ENCODE results near the gene CBX8.
A peak's percentile ranks its signal among the peaks of the same experiment; 100 is the strongest.

Gene CBX8

GRCh38 chr17:79819085-79819484 is 22.2 kb upstream of the CBX8 start:
- no peak for DNase-seq

DNA sequence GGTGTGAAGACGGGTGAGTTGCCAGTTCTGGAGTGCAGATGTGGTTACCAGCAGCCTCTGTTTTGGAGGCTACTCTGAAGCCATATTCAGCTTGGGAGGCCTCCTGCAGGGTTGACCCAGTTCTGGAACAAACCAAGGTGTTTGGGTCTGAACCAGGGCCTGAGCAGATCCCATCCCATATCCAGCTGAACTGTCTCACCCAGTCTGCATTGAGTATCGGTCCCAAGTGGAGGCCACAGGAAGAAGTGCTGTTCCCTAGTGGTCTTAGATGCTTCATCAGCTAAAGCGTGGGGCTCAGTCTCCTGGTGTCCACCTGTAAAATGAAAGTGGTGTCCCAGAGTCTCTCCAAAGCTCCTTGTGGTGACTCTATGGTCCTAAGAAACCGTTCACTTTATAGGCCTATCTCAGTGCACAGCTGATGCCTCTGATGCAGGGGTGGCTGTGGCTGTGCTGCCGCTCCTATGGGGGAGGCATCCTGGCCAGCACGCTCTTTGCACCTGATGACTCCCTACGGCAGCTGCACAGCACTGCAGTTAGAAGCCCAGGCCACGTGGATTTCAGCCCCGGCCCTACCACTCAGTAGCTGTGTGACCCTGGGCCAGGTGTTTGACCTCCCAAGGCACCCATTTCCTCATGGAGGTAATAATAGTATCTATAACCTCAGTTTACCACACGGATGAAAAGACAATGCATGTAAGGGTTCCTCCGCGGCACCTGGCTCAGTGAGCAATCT is 21.3 kb upstream of the CBX8 start:
- DNase-seq = no peak

DNA sequence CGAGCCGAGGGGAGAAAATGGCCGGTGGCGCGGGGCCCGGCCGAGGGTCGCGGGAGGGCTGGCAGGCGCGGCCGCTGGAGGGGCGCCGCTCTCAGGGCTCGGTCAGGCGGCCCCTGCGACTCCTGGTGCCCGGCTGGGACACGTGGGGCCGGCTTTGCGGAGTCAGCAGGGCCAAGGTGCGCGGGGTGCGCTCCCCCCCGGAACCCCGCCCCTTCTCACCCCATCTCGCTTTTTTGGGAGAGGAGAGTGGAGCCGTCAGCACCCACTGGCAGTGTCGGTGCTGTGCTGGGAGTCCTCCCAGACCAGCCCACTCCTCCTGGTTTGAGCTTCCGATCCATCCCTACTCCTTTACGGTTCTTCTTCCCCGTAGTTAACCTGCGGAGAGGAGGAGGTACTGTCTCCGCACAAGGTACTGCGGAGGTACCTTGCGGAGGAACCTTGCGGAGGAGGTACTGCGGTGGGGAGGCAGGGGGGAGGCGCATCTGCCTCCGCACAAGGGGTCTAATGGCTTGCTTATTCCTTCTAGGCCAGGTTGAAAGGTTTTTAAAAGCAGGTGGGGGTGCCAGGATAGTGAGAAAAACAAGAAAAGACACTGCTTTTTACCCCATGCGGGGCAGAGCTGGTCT is 19.1 kb upstream of the CBX8 start:
- DNase-seq = no peak

DNA sequence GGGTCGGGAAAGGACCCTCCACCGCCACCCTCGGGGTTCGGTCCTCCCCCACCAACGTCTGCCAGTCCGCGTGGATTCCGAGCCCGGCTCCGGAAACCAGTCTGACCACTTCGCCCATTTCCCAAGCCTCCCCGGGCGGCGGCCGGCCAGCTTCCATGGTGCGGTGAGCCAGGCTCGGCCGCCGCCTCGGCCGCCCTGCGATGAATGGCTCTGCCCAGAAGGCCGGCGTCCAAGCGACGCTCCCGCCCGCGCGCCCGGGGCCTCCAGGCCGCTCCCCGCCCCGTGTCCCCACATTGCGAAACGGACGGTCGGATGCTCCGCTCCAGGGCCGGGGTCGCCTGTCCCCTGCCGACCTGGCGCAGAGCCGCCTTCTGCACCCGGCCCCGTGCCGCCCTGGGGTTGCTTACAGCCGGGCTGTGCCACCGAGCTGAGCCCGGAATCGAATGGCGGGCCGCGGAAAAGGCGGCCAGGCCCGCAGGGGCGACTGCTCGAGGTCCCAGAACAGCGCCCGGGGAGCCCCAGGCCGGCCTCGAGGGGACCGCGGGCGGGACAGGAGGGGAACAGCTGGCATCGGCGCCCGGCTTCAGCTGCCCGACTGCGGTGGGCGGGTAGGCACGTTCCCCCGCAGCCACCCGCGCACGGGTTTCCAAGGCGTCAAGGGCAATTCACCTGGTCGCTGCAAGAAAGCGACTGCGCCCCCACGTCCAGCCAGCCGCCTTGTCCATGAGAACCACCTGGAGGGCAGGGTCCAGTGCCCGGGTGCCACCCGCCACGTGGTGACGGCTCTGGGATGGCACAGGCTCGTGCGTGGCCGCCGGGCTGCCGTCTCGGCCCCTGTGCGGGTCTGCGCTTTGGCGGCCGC is 18.3 kb upstream of the CBX8 start:
- no peak for DNase-seq

DNA sequence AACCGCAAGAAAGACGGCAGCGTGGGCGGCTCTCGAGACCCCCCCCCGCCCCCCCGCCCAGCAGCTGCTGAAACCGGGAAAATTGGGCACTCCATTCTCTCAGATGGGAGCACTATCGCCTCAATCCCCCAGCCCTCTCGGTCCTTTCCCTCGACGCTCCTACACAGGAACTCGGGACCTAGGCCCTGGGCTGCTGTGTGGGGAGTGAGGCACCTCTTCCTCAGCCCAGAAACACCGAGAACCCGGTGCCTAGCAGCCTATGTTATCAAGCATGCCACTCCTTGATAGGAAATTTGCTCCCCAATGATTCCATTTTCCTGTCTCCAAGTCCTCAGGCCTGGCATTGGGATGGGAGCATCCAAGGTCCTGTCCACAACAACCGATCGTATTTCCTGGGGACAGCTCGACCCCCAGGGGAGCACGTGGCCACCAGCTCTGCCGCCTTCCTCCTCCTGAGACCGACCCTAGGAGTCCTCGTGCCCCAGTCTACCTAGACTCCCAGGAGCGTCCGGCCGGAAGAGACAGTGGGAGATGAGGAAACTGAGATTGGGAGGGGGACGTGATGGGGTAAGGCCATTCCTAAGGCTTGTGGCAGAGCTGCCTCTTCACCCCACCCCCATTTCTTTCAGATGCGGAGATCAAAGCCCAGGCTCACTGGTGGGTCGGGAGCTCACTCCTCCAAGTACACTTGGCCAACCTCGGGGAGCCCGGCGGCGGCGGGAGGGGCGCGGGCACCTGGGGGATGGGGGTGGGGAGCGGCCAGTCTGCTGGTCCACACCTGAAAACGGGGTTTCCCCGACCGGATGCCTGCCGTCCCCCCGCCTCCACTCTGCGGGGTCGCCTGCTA is 17.5 kb upstream of the CBX8 start:
- DNase-seq = no peak

DNA sequence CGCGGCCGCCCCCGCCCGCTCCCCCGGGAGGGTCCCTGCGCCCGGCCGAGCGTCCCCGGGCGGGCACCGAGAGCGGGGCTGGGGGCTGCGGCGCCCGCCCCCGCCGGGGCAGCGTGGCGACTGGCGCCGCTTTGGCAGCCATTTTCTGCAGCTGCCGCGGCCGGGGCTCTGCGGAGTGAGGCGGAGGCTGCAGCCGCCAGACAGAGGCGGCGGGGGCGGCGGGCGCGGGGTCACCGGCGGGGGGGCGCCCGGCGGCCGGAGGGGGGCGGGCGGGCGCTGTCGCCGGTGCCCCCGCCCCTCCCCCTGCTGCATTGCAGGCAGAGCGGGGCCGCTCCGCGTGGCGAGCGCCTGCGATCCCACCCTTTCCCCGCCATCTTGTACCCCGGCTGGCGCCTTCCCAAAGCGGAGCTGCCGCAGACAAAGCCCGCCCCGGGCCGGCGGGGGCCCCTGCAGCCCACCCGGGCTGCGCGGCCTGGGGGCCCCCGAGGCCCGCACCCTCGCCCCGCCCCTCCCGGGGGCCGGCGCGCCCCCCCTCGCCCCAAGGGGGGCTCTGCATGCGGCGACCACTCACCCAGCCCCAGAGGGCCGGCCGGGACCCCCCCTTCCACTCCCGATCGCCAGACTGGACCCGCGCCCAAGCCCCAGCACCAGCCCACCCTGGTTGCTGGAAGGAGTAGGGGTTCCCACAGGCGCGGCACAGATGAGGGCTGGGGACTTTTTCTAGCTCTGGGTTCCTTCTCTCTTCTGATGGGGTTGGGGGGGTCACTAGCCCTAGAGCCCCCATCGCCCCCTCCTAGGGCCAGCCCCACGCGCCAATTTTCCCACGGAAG is 16.6 kb upstream of the CBX8 start:
- no peak for DNase-seq

- DNase-seq = no peak
These were observed 15.7 kb upstream of the CBX8 start for GRCh38 chr17:79812353-79813258.

DNA sequence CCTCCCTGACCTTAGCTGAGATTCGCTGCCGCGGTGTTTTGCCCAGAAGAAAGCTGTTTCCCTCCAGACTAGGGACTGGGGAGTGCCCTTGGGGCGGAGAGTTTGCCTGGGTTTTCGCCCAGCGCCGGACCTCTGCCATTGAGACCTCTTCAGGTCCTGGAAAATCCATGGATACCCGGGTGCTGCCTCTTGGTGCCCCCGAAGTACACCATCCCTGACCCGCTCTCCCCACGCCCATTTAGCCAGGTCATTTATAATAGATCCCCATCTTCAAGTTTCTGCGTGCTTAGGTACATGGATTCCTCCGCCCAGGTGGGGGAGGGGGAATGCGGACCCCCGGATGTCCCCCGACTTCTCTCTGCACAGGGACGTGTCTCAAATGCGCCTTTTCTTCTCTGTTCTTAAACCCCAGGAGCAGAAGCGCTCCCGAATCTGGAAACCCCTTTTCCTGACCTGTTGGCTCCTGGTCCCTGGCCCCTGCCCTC is 15.0 kb upstream of the CBX8 start:
- no peak for DNase-seq

DNA sequence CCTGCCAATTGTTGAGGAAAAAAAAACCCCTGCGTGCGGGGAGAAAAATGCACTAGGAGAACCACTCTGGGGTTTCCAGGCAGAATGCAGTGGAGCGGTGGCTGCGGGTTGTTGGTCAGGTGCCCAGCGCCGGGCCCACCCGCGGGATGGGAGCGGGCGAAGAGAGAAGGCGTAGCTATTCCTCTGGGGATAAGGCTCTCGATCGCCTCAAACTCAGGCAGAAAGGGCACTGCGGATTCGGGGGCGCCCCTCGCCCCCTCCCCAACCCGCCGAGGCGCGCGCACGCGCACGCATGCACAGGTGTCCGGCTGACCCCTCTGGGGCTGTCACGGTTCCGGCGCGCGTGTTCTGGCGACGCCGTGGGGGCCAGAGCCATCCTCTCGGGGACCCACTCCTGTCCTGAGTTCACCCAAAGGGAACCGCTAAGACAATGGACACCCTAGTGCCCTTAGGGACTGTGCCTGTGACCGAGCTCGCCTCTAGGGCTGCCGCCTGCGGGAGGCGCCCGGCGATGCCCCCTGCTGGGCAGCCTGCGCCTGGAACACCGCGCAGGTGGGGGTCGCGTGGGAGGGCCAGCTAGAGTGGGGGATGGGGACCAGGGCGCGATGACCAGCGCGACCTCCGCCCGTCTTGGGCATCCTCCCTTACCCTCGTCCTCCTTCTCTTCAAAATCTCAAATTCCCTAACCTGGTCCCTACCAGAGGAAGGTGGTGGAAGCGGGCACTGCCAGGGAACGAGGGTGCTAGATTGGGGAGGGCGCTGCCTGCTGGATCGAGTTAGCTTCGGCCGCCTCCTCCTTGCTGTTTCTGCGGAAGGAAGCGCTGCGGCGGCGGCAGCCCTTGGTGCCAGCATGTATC is 14.4 kb upstream of the CBX8 start:
- peak; percentile 62 for DNase-seq

DNA sequence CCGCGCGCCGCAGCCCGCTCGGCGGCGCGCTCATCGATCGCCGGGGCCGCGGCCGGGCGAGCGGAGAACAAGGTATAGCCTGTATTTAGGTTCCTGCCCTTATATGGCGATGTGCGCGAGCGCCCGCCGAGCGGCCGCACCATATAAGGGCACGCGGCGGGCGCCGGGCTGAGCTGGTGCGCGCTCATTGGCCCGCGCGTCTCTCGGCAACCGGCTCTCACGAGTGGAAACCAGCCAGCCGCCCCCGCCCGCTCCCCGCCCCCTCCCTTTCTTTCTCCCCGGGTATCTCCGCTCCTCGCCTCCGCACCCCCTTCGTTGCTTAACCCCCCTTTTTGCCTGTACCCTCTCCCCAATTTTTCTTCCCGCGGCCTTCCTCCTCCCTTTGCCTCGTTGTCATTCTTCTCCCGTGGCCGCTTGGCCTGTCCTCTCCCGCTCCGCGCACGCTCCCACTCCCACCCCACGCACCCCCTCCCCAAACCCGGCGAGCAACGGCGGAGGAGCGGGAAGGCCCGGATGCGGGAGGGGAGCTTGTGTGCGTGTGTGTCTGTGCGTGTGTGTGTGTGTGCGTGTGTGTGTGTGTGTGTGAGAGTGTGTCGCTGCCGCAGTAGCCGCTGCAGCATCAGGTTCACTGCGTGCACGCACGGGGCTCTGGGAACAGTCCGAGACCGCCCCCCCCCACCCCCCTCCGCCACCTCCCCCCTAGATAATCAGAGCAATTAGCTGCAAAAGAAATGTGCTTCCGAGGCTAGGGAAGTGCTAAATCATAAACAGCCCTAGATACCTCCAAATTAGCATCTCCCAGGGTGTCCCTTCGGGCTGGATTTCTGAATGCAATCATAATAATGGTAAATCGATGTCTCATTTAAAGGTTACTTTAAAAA is 13.5 kb upstream of the CBX8 start:
- peak; percentile 83 for DNase-seq

GRCh38 chr17:79809530-79810129 is 12.8 kb upstream of the CBX8 start:
- DNase-seq = no peak

DNA sequence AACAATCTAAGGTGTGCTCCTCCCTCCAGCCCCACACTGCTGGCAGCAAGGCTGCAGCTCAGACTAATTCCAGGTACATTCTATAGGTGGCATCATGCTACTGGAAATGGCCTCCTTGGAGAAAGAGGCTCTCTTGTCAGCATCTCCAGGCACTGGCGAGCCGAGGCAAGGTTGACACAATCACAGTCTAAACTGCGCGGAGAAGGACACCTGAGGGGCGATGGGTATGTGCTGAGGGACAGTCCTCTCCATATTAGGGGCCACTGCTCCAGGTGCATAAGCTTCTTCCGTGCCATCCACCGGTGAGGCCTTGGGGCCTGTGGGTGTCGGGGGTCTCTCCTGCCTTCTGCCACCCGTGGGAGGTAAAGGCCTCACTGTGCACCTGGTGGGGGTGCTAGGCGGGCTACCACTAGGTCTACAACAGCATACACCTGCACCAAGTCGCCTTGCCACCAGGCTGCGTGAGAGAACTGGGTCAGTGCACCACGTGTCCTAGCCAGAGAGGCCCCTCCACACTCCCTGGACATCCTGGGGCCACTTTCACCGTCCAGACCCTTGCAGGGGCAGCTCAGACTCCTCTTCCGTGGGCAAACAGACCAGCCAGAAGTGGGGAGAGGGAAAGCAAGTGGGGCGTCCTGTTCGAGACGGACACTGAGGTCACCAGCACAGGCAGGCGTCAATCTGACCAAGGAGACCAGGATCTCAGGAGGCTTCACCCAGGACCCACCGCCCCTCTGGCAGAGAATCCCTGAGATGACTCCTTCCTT is 12.1 kb upstream of the CBX8 start:
- no peak for DNase-seq

GRCh38 chr17:79806863-79807720 is 10.2 kb upstream of the CBX8 start:
- no peak for DNase-seq

GRCh38 chr17:79806446-79806760 is 9.5 kb upstream of the CBX8 start:
- no peak for DNase-seq

- no peak for DNase-seq
These were observed 8.2 kb upstream of the CBX8 start for GRCh38 chr17:79804856-79805696.
